Immature natural killer cell (primary cell): Measurements from ENCODE around the gene TMEM19. TPM values are rescaled to one million over a fixed set of nuclear protein-coding genes. Genes with fewer than 3 reads are reported as not detected.

Experiments
- DNase-seq, 3 donors: peaks; one replicate each; pipeline ENCODE4 v3.0.0; 2022; ENCODE audit warnings: mixed read lengths in 1 of 3
- H3K27ac Mint-ChIP-seq, 6 donors: one replicate each; pipeline ENCODE4 v1.8.0; 2020; ENCODE audit warnings: mixed read lengths in 6 of 6, mild to moderate bottlenecking in 5 of 6, inconsistent platforms in 4 of 6, moderate library complexity in 3 of 6
- H3K27me3 Mint-ChIP-seq, 3 donors: one replicate each; pipeline ENCODE4 v1.8.0; 2020 to 2021; ENCODE audit warnings: low read depth in 3 of 3, mild to moderate bottlenecking in 3 of 3, mixed read lengths in 3 of 3, moderate library complexity in 3 of 3, inconsistent platforms in 1 of 3
- H3K36me3 Mint-ChIP-seq, 3 donors: one replicate each; pipeline ENCODE4 v1.8.0; 2020; ENCODE audit warnings: mixed read lengths in 3 of 3, inconsistent platforms in 2 of 3, mild to moderate bottlenecking in 2 of 3
- H3K4me1 Mint-ChIP-seq, 2 donors: one replicate each; pipeline ENCODE4 v1.8.0; 2020; ENCODE audit warnings: inconsistent platforms in 2 of 2, mild to moderate bottlenecking in 2 of 2, mixed read lengths in 2 of 2, moderate library complexity in 1 of 2
- H3K4me3 Mint-ChIP-seq, 5 donors: one replicate each; pipeline ENCODE4 v1.8.0; 2020; ENCODE audit warnings: mild to moderate bottlenecking in 5 of 5, mixed read lengths in 5 of 5, inconsistent platforms in 3 of 5, moderate library complexity in 3 of 5
- H3K9me3 Mint-ChIP-seq, 6 donors: one replicate each; pipeline ENCODE4 v1.8.0; 2020; ENCODE audit warnings: mild to moderate bottlenecking in 6 of 6, mixed read lengths in 6 of 6, inconsistent platforms in 4 of 6, moderate library complexity in 3 of 6
- polyA plus RNA-seq, 3 donors: library from polyadenylated mRNA; unstranded; fragments of 300-500 nt; fragmentation: Illumina TruSeq; gene quantifications; one replicate each; pipeline ENCODE4 v1.2.3, GENCODE V29; 2021

TMEM19 gene
- polyA plus RNA-seq, 3 donors from 2014 or later: 46.8 to 61.6 (median 50.3) TPM

- H3K4me1 Mint-ChIP-seq: no peaks in the 10 kb centered on the region
- peaks cover 0 to 4% (median 1%) of the 10 kb centered on the region in 3 donors for H3K27me3 Mint-ChIP-seq
- H3K36me3 Mint-ChIP-seq: no peaks in the 10 kb centered on the region
- H3K9me3 Mint-ChIP-seq: no peaks in the 10 kb centered on the region
- no peak overlapping the region for H3K27ac Mint-ChIP-seq
- DNase-seq: no peak
- H3K4me3 Mint-ChIP-seq: no peak overlapping the region
Observed at GRCh38 chr12:71737197-71737596, 51.3 kb downstream of the TMEM19 start.

GRCh38 chr12:71742998-71743397 is 57.1 kb downstream of the TMEM19 start:
- H3K27me3 Mint-ChIP-seq: peaks cover 0 to 4% (median 0%) of the 10 kb centered on the region in 3 donors
- H3K4me1 Mint-ChIP-seq: no peaks in the 10 kb centered on the region
- no peak for DNase-seq
- no peak overlapping the region for H3K4me3 Mint-ChIP-seq
- no peaks in the 10 kb centered on the region for H3K9me3 Mint-ChIP-seq
- no peak overlapping the region for H3K27ac Mint-ChIP-seq
- H3K36me3 Mint-ChIP-seq: no peaks in the 10 kb centered on the region

- no peaks in the 10 kb centered on the region for H3K4me1 Mint-ChIP-seq
- no peak overlapping the region for H3K4me3 Mint-ChIP-seq
- no peak for DNase-seq
- H3K27ac Mint-ChIP-seq: no peak overlapping the region
- no peaks in the 10 kb centered on the region for H3K9me3 Mint-ChIP-seq
- no peaks in the 10 kb centered on the region for H3K36me3 Mint-ChIP-seq
- H3K27me3 Mint-ChIP-seq: peaks cover 2 to 8% (median 5%) of the 10 kb centered on the region in 3 donors
Observed at GRCh38 chr12:71744522-71745300, 58.8 kb downstream of the TMEM19 start.

- Mint-ChIP-seq H3K4me1 (no peaks in the 10 kb centered on the region), H3K36me3 (no peaks in the 10 kb centered on the region), H3K4me3 (no peak overlapping the region), H3K27ac (no peak overlapping the region), H3K27me3 (peaks cover 2 to 5% (median 4%) of the 10 kb centered on the region in 3 donors), H3K9me3 (no peaks in the 10 kb centered on the region)
- peak; percentile 34 to 52 (median 50) for DNase-seq
Observed at GRCh38 chr12:71746974-71747611, 61.2 kb downstream of the TMEM19 start.

GRCh38 chr12:71748081-71748850 is 62.4 kb downstream of the TMEM19 start:
- no peaks in the 10 kb centered on the region for H3K4me1 Mint-ChIP-seq
- no peak for DNase-seq
- H3K9me3 Mint-ChIP-seq: no peaks in the 10 kb centered on the region
- H3K27me3 Mint-ChIP-seq: peaks cover 2 to 5% (median 4%) of the 10 kb centered on the region in 3 donors
- no peak overlapping the region for H3K27ac Mint-ChIP-seq
- H3K36me3 Mint-ChIP-seq: no peaks in the 10 kb centered on the region
- H3K4me3 Mint-ChIP-seq: no peak overlapping the region

GRCh38 chr12:71749666-71750065 is 63.8 kb downstream of the TMEM19 start:
- Mint-ChIP-seq H3K27ac (no peak overlapping the region), H3K36me3 (no peaks in the 10 kb centered on the region), H3K27me3 (peaks cover 6 to 7% (median 6%) of the 10 kb centered on the region in 3 donors), H3K9me3 (no peaks in the 10 kb centered on the region), H3K4me3 (no peak overlapping the region), H3K4me1 (peaks cover 7 to 9% of the 10 kb centered on the region in 2 donors)
- no peak for DNase-seq

- Mint-ChIP-seq H3K27ac (no peak overlapping the region), H3K36me3 (peaks cover 0 to 5% (median 3%) of the 10 kb centered on the region in 3 donors), H3K4me3 (no peak overlapping the region), H3K27me3 (peaks cover 10 to 14% (median 12%) of the 10 kb centered on the region in 3 donors), H3K4me1 (peaks cover 27 to 34% of the 10 kb centered on the region in 2 donors), H3K9me3 (no peaks in the 10 kb centered on the region)
- no peak for DNase-seq
Observed at GRCh38 chr12:71752891-71753290, 67.0 kb downstream of the TMEM19 start.

Other genes with a start within 250 kb of the TMEM19 start
- gene LGR5, start 246.3 kb upstream of the TMEM19 start, polyA plus RNA-seq: not detected
- gene ZFC3H1, start 22.2 kb upstream of the TMEM19 start, polyA plus RNA-seq: 10 to 100 TPM; 10.5 to 30.8 (median 19.8) TPM
- 1 to 10 TPM; 2.1 to 7.4 (median 5.9) TPM for gene THAP2, start 21.8 kb upstream of the TMEM19 start, polyA plus RNA-seq
- 10 to 100 TPM; 23.7 to 28.9 (median 27.8) TPM for gene RAB21, start 68.8 kb downstream of the TMEM19 start, polyA plus RNA-seq
- gene TBC1D15, start 153.7 kb downstream of the TMEM19 start, polyA plus RNA-seq: 10 to 100 TPM; 19.7 to 33.7 (median 29.6) TPM